Myocyte (in vitro differentiated cells): ENCODE results near the gene PIP5K1B. TPM values are rescaled to one million over a fixed set of nuclear protein-coding genes. Genes with fewer than 3 reads are reported as not detected.

ENCODE experiments used
- DNase-seq: peaks from one replicate; pipeline ENCODE4 v3.0.0-alpha.2; 2012; ENCODE audit warnings: low read depth
- total RNA-seq: library from RNA; depleted of rRNA; stranded (reverse); fragments of >200 nt; gene quantifications from 2 replicates; pipeline ENCODE4 v1.2.3, GENCODE V29; 2014

PIP5K1B gene
- total RNA-seq, 1 donor from 2014 or later, result 0.37 TPM

DNA sequence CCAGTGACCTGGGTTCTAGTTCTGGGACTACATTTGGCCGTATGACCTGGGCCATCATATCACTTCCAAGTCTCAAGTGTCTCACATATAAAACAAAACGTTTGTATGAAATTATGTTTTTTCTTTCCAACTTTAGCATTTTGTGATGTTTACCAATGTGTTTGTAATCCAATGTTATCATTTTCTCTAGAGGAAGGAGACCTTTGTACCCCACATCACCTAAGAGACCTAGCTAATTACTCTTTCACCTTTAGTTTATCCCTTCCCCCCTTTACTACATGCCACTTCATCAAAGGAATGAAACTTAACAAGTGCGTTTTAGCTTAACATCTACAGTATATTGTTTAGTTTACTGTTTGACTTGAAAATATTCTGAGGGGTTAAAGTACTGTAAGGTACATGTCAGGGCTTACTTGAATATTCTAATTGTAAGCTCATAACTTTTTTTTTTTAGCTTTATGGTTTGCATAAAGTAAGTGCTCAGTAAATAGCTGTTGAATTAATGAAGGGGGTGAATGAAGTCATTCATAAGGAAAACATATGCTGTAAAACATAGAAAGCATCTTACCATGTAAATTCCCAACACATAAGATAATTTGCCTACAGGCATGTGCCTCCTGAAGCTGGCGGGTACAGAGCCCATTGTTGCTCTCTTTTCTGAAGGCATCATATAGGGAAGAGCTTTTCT lies 2.9 kb downstream of the PIP5K1B start:
- no peak for DNase-seq

DNA sequence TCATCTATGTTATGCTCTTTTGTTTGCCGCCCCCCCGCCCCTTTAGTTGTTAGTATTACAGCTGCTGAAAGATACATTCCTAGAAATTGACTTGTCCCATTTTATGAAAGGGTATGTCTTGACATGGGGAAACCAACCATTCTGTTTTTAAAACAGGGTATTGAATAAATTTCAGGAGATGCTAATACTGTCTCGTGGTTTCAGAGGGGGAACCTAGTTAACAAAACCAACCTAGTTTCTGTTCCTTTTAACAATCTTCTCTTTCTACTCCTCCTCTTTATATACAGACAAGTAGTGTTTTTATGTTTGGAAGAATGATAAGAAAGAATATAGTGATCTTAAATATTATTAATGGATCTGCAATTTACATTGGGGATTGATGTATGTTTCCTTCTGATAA lies 3.5 kb downstream of the PIP5K1B start:
- DNase-seq, result no peak

DNA sequence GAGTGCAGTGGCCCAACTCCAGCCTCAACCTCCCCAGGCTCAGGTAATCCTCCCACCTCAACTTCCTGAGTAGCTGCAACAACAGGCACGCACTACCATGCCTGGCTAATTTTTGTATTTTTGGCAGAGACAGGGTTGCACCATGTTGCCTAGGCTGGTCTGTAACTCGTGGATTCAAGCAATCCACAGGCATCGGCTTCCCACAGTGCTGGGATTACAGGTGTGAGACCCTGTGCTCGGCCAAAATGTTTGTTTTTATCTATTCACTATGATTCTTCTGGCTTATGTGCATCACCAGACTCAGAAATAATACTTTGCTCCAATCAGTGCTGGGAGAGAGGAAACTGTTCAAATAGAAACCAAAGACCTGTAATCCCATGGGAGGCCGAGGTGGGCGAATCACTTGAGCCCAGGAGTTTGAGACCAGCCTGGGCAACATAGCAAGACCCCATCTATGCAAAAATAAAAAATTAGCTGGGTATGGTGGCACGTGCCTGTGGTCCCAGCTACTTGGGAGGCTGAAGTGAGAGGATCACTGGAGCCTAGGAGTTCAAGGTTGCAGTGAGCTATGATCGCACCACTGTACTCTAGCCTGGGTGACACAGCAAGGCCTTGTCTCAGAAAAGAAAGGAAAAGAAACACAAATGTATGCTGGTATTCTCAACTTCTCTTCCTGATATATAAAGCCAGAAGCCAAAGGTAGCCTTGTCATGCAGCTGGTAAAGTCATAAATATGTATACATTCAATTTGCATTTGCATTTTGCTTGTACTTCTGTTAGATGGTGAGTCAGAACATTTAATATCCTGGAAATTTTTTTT lies 4.5 kb downstream of the PIP5K1B start:
- DNase-seq, result no peak

DNA sequence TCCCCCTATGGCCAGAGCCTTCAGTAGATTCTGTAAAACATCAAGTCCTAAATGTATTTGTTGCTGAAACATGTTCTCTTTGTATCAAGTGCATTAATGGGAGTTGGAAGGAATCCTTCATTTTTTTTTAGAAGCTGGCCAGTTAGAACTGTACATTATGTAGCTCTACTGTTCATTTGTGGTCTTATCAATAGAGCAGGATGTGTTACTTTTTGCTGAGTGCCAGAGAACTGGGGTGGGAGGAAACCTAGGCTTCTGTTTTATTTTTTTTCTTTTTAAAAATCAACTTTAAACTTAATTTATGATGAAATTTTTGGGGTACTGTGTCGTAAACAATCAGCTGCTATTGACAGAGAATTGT lies 5.1 kb downstream of the PIP5K1B start:
- DNase-seq, result no peak

DNA sequence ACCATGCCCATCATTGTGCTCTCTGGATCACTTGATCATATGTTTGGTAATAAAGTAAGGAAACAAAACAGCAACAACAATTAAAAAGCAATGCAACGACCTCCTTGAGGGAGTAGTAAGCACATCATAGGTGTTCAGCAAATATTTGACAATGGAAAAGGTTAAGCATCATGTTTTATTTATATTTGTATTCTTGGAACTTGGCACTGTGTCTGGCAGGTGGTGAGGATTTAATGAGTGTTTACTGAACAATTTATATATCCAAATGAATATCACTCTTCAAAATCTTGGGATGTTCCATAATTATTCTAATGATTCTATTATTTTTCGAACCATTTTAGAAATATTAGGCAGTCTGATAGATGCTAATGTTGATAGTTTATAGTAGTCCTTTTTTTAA lies 6.2 kb downstream of the PIP5K1B start:
- no peak for DNase-seq

DNA sequence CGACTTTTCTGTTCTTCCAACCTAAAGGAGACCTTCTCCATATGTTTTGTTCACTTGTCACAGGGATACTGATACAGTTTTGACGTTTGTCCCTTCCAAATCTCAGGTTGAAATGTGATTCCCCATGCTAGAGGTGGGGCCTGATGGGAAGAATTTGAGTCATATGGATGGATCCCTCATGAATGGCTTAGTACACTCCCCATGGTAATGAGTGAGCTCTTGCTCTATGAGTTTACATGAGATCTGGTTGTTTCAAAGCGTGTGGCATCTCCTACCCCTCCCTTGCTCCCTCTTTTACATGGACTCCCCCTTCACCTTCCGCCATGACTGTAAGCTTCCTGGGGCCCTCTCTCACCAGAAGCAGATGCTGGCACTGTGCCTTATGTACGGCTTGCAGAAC lies 6.9 kb downstream of the PIP5K1B start:
- DNase-seq, result no peak

DNA sequence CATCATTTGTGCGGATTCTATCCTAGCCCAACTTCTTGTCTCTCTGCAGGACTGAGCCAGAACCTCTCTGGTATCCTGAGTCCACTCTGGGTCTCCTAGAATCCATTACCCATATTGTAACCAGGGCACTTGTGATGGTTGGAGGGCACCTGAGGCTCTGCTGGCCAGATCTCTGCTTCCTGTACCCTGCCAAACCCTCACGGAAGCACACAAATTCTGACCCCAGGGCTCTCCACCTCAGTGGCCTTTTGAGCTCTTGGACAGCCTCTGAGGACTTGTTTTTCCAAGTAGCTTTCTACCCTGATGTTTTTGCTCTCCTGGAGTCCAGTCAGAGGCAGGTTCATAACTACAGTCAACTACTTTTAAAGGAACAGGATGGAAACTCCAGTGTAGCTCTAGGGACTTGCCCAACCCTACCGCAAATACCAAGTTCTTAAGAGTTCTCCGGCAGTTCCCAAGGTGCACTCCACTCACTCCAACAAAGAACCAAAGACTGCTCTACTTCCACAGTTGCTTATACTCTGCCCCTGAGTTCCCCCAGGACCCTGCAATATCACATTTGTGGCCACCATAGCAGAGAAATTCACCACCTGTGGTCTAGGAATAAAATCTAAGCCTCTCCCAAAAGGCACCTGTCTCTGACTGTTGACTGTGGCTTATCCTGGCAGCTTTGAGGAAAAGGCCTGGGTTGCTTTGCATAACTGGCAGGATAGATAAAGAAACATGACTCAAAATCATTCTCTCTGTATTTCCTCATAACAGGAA lies 9.6 kb downstream of the PIP5K1B start:
- peak; percentile 56 for DNase-seq

DNA sequence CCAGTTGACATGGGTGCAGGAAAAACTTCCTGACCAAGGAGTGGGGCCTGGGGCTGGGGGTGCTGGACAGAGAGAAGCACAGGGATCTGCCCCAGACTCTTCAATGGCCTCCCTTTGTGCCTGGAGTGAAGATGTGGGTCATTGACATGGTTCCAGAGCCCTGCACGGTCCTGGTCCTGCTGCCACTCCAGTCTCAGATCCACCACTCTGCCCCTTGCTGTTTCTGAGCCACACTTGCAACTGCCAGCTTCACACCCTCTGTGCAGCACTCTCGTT lies 10.1 kb downstream of the PIP5K1B start:
- no peak for DNase-seq

DNA sequence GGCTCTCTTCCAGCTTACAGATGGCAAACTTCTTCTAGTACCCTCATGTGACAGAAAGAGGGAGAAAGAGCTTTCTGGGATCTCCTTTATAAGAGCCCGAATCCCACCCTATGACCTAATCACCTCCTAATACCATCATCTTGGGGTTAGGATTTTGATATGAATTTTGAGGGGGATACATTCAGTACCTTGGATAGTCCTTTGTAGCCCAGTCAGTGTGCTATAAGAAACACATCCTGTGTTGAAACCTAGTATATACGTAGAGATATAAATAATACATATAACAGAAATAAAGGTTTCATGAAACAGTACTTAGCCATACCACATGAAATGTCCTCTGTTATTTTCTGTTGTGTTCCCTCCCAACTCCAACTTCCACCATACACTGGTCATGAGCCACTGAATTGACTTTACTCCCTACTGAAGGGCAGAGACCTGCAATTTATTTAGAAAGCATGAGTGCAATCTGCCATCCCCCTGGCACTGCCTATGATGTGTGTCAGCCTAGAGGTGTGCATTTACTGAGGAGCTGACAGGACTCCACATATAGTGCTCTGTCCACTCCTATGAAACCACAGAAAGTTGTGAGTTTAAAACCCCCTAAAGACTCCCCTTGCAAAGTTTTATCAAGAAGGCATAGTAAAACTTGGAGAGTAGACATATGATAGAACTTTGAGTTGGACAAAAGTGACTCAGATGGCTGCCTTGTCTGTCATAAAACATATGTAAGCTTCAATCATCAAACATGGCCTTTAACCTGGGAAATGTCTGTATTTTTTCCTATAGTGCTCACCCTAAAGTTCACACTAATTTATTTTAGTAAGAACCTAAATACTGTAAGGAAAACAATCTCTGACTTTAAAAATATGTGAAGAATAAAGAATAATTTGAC lies 12.8 kb downstream of the PIP5K1B start:
- DNase-seq, result no peak

DNA sequence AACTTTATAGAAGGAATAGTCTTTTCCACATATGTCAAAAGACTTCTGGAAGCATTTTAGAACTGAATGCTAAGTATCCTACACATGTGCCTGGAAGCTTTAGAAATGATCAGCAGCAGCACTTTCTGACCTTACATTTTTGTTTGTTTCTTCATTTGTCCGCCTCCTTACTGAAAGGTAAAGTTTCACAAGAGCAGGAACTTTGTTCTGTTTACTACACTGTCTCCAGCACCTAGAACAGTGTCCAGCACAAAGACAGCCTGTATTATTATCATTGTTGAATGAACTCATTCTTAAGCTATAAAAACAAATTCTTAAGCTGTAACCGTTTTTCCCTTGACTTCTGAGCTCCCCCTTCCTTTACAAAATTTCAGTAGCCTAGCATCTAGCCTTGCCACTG lies 14.8 kb downstream of the PIP5K1B start:
- no peak for DNase-seq

DNA sequence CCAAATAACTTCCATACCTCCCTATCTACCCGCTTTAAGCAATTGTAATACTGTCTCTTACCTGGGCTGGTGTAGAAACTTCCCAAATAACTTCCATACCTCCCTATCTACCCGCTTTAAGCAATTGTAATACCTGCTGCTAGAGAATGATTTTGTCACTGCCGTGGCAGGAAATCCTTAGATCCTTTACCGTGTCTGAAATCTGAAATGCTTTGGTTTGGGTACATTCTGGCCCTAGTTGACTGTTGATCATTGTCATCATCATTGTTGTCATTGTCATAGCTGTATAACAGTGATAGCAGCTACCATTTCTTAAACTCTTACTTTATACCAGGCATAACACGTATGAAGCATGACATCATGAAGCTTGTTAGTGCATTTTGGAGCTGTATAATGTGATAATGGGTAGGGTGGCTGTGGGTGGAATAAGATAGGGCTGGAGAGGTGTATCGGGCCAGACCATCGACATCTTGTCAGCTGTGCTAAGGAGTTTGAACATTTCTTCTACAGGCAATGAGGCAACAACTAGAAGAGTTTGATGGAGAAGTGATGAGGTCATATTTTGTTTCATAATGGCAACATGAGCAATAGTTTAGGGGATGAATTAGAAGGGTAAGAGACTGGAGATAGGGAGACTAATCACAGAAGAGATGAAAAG lies 15.7 kb downstream of the PIP5K1B start:
- no peak for DNase-seq

DNA sequence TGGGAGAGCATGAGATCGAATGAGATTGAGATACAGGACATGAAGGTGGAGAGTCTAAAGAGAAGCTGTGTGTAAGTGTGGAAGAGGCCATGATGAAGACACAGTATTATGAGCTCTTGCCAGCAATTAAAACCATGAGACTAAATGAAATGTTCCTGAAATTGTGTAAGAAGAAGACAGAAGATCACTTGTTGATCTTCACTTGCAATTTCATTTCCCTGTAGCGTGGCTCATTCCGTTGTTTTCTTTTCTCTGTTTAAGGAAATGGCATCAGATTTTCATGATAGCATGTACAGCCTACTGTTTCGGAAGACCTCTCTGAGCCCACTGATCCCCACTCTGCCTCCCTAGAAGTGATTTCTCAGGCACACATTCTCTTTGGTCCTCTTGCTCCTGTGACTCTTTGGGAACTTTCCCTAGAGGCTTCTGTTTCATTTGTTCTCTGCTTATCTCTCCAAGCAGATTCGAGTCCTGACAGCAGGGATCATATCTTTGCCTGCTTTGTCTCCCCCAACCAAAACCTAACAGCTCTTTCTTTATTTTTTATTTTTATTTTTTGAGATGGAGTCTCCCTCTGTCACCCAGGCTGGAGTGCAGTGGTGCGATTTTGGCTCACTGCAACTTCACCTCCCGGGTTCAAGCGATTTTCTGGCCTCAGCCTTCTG lies 16.8 kb downstream of the PIP5K1B start:
- no peak for DNase-seq

DNA sequence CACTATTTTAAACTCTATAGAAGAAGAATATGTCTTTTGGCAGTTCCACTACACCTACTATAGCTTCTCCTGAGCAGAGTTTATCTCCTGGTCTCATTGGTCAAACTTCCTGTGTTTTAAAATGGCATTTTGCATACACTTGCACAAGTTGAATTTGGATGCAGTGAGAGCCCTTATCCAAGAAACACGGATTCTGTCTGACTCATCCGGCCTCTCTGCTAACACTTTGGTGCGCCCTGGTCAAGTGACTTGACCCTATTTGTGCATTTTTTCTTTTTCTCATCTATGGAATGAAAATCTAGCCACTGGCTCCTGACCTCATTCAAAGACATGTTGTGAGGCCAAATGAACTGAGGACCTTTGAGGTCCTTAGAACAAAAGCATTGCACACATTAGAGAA lies 20.0 kb downstream of the PIP5K1B start:
- DNase-seq, result no peak

DNA sequence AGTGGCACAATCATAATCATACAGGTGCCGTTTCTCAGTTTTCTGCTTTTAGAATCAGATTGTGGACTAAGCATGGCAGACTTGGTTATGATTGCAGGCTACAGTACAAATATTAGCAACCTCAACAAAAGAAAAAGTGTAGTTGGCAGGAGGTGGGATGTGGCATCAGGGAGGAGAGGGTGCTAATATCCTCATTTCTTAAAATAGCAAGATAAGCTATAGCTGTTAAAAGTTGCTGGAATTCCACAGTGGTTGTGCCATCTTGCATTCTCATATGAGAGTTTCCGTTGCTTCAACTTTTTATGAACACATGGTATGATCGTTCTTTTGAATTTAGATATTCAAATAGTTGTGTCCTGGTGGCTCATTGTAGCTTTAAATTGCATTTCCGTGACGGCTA lies 21.4 kb downstream of the PIP5K1B start:
- DNase-seq, result no peak

DNA sequence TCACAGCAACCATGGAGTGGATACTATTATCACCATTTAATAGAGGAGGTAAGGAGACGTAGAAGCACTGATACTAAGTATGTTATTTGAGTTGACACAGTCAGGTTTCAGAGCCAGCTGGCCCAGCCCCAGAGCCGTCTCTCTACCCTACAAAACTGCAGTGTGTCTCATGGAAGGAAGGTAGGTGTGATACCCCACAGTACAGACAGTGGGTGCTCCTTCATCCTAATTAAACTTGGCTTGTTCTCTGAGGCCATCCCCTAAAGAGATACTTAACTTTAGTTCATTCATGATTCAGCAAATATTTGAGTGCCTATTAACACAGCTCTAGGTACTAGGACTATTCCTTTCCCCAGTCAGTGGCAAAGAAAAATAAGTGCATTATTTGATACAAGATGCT lies 22.6 kb downstream of the PIP5K1B start:
- no peak for DNase-seq

DNA sequence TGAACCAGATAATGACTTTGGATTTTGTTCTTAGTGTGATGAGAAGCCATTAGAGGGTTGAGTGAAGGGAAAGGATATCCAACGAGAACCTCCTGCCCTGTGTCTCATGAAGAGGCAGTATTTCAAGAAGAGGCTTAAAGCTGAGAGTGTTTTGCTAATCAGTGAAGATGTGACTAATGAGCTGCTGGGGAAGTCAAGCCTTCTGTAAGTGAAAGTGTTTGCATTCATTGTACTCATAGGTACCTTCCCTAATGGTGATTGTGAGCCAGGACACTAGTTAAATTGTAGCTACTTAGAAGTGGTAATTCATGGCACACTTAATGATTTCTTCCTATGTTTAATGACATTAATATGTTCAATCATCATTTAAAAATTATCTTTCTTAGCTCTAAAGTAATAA lies 23.7 kb downstream of the PIP5K1B start:
- DNase-seq, result no peak

DNA sequence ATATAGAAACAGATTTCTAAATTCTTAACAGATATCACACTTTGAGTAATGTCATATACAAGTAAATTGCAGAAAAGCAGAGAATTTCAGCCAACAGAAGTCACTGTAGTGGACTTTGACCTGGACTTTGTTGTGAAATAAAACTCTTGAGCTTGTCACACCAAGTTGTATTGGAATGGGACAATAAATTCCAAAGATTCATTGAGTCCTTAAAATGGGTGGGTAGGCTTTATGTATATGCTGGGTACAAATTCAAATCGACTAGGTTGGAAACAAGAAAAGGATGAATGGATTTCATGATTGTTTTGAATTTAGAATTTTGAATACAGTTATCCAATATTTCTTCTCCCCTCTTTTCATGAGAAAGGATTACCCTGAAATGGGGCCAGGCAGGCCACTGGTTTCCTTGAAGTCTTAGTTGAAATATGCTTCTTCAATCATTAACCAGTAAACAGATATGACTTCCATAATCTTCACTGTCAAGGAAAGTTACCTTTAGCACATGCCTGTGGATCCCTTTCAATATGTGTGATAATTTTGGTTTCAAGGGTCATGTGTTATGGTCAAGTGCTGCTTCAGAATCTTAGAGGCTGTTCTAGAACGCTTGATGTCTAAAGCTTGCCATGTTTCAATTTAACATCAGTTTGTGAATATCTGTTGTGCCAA lies 25.7 kb downstream of the PIP5K1B start:
- DNase-seq, result no peak

DNA sequence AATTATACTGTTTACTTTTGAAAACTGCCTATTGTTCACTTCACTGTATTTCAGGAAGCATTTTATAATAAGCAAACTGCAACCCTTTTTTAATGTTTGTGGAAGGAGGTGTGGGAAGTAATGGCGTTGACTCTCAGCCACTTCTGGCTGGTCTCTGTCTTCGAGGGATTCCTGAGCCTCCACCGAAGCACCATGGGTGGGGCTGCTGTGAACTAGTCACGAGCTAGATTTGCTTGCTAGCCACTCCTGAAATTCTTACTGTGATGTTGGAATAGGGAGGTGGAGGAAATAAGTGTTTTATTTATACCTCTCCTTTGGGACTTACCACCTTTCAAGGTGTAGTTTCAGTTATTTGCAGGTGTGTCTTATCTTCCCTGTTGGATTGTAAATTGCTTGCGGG lies 26.8 kb downstream of the PIP5K1B start:
- no peak for DNase-seq

DNA sequence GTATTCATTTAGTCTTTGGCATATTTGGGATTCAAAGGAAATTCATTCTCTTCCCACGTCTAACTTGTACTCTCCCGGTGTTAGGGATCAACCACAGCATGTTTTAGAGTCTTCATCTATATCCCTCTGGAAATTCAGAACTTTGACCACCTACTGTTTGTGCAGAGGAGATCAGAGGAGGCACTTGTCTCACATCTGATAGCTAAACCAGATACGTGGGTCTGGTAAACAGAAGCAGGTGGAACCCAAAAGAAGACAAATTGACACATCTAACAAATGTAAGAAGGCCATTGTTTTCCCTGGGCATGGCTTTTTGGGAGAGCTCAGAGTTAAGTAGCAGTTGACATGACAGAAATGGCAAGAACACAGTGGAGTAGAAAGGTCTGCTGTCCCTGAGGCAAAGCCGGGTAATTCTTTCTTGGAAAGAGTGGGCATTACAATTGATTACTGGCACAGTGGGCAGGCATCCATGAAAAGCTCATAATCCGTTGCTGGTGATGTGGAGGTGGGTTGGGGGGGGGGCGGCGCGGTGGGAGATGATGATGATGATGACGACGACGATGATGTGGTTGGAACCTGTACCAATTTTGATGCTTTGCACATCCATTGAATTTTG lies 27.5 kb downstream of the PIP5K1B start:
- DNase-seq, result no peak
